HCEC 1CT (cell line): ENCODE data around the gene THAP6.
"Not testable (repeated sequence)": the region's sequence is repeated elsewhere in the genome, so short reads cannot be mapped to it uniquely, and the experiment has no call there.

ENCODE experiments used
- DNase-seq: peaks from one replicate; pipeline ENCODE4 v3.0.0-alpha.2; 2017

Gene THAP6

GRCh38 chr4:75514131-75514948, at the start of gene THAP6, which contains the start of gene RCHY1:
THAP6 (plus strand) TSS chr4:75514473; CDS start chr4:75515453, 980 bp downstream.
RCHY1 (minus strand) TSS chr4:75514403; CDS start chr4:75514286, 117 bp downstream.
- DNase-seq = peak; percentile 90

GRCh38 chr4:75469896-75470295, 44.4 kb upstream of the THAP6 start:
- DNase-seq = no peak

GRCh38 chr4:75470738-75471137, 43.5 kb upstream of the THAP6 start:
- DNase-seq = no peak

GRCh38 chr4:75477201-75477600, 37.1 kb upstream of the THAP6 start:
- DNase-seq = no peak

- DNase-seq = no peak
Measured at GRCh38 chr4:75484190-75484589, 30.1 kb upstream of the THAP6 start.

GRCh38 chr4:75490155-75490554, 24.1 kb upstream of the THAP6 start:
- DNase-seq = peak; percentile 22

GRCh38 chr4:75494563-75494962, 19.7 kb upstream of the THAP6 start:
- peak; percentile 61 for DNase-seq

GRCh38 chr4:75495476-75495875, 18.8 kb upstream of the THAP6 start:
- no peak for DNase-seq

GRCh38 chr4:75496406-75496805, 17.9 kb upstream of the THAP6 start:
- no peak for DNase-seq

- DNase-seq = peak; percentile 43
Measured at GRCh38 chr4:75497133-75497532, 17.1 kb upstream of the THAP6 start.

GRCh38 chr4:75498041-75498440, 16.2 kb upstream of the THAP6 start:
- DNase-seq = no peak

GRCh38 chr4:75499900-75500299, 14.4 kb upstream of the THAP6 start:
- DNase-seq = no peak

- DNase-seq = no peak
Measured at GRCh38 chr4:75502671-75503070, 11.6 kb upstream of the THAP6 start.

- no peak for DNase-seq
Measured at GRCh38 chr4:75505630-75506029, 8.6 kb upstream of the THAP6 start.

- not testable (repeated sequence) for DNase-seq
Measured at GRCh38 chr4:75509592-75509991, 4.7 kb upstream of the THAP6 start.

GRCh38 chr4:75511841-75512240, 2.4 kb upstream of the THAP6 start:
- no peak for DNase-seq

- DNase-seq = peak; percentile 54
Measured at GRCh38 chr4:75512386-75513211, 1.7 kb upstream of the THAP6 start.

GRCh38 chr4:75513526-75514130, 645 bp upstream of the THAP6 start:
- DNase-seq = no peak

GRCh38 chr4:75514949-75515612, 808 bp downstream of the THAP6 start:
- no peak for DNase-seq

- DNase-seq = no peak
Measured at GRCh38 chr4:75516144-75516543, 1.9 kb downstream of the THAP6 start.

- DNase-seq = not testable (repeated sequence)
Measured at GRCh38 chr4:75519452-75519851, 5.2 kb downstream of the THAP6 start.

- no peak for DNase-seq
Measured at GRCh38 chr4:75525086-75525485, 10.8 kb downstream of the THAP6 start.

GRCh38 chr4:75525910-75526309, 11.6 kb downstream of the THAP6 start:
- DNase-seq = no peak
